B cell (primary cell): Measurements from ENCODE around the gene MOSPD3.

Experiments
- EZH2 ChIP-seq: IDR thresholded peaks from 2 replicates; pipeline ENCODE4 v1.6.1; 2012; ENCODE audit warnings: borderline replicate concordance, low read depth, mild to moderate bottlenecking, moderate library complexity, low read length; ENCODE audit not compliant: insufficient read depth, poor library complexity, severe bottlenecking
- TF ChIP-seq, protein P1 (sequence below): fragments of 200-600 bp; IDR thresholded peaks from one replicate; pipeline ENCODE4 v1.8.0; 2022; ENCODE audit warnings: antibody characterized with exemption, mild to moderate bottlenecking

- TF ChIP-seq, protein P1, sequence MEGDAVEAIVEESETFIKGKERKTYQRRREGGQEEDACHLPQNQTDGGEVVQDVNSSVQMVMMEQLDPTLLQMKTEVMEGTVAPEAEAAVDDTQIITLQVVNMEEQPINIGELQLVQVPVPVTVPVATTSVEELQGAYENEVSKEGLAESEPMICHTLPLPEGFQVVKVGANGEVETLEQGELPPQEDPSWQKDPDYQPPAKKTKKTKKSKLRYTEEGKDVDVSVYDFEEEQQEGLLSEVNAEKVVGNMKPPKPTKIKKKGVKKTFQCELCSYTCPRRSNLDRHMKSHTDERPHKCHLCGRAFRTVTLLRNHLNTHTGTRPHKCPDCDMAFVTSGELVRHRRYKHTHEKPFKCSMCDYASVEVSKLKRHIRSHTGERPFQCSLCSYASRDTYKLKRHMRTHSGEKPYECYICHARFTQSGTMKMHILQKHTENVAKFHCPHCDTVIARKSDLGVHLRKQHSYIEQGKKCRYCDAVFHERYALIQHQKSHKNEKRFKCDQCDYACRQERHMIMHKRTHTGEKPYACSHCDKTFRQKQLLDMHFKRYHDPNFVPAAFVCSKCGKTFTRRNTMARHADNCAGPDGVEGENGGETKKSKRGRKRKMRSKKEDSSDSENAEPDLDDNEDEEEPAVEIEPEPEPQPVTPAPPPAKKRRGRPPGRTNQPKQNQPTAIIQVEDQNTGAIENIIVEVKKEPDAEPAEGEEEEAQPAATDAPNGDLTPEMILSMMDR: no peak
- TF ChIP-seq EZH2: no peak
Observed at GRCh38 chr7:100589341-100589947, 22.9 kb upstream of the MOSPD3 start.
